HG02943 (cell line): ENCODE data around the gene CCDC102B.

Source experiments
- ATAC-seq: cut with Tn5 transposase; IDR thresholded peaks from one replicate; pipeline ENCODE4 v1.9.1; 2021; ENCODE audit warnings: mild to moderate bottlenecking, low read depth, moderate library complexity; ENCODE audit not compliant: unreplicated experiment

Gene CCDC102B

GRCh38 chr18:69044215-69044614 lies 246.3 kb downstream of the CCDC102B start:
- no peak for ATAC-seq

- ATAC-seq, result no peak
Measured at GRCh38 chr18:69064063-69064462, 266.2 kb downstream of the CCDC102B start.

- ATAC-seq, result no peak
Measured at GRCh38 chr18:69067048-69067447, 269.2 kb downstream of the CCDC102B start.

GRCh38 chr18:69071680-69072079 lies 273.8 kb downstream of the CCDC102B start:
- no peak for ATAC-seq

- no peak for ATAC-seq
Measured at GRCh38 chr18:69081846-69082245, 284.0 kb downstream of the CCDC102B start.

GRCh38 chr18:69082499-69082898 lies 284.6 kb downstream of the CCDC102B start:
- ATAC-seq, result no peak

- no peak for ATAC-seq
Measured at GRCh38 chr18:69085951-69086350, 288.1 kb downstream of the CCDC102B start.

GRCh38 chr18:69088973-69089372 lies 291.1 kb downstream of the CCDC102B start:
- ATAC-seq, result no peak

GRCh38 chr18:69097349-69097748 lies 299.5 kb downstream of the CCDC102B start:
- ATAC-seq, result no peak

- no peak for ATAC-seq
Measured at GRCh38 chr18:69102959-69103358, 305.1 kb downstream of the CCDC102B start.
